ENCODE data around the gene ANO2.

DNA sequence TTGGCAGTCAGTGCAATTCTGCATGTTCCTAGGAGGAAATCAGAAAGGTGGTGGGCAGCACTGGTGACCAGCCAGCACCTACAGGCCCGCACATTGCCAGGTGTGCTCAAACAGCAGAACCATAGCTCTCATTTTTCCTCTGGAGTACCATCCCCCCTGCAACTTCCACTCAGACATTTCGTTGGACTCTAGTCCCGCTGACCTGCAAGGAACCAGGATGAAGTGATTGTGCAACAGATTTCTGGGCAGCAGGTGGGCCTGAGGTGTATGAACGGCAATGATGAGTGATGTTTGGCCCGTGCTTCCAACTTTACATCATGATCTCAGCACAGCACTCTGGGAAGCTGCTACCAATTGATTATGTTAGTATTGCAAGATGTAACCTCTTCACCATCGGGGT, 383.2 kb downstream of the ANO2 start:
- TF ChIP-seq POLR2A (IDR thresholded peaks at IDR 0.05; ENCODE audit: low read length) (no peak), GATA1 (IDR thresholded peaks at IDR 0.05; ENCODE audit: low read depth, low read length) (no peak)
